Uterus (tissue), 2 donors: ENCODE results near the gene POM121L2.

Experiments used
- CTCF ChIP-seq, 4 experiments: fragments of 200-600 bp in 2 of 4; fragments of 450-650 bp in 2 of 4; sonication (generic) in 2 of 4; IDR thresholded peaks; one replicate each; pipeline ENCODE4 v1.5.1; 2016 to 2019; ENCODE audit warnings: antibody characterized with exemption in 4 of 4, mild to moderate bottlenecking in 2 of 4, moderate library complexity in 1 of 4
- POLR2A ChIP-seq, 2 donors: fragments of 450-650 bp; IDR thresholded peaks; one replicate each; pipeline ENCODE4 v1.6.1; 2016; ENCODE audit warnings: antibody characterized with exemption in 2 of 2, mild to moderate bottlenecking in 1 of 2, moderate library complexity in 1 of 2

- TF ChIP-seq CTCF (IDR thresholded peaks at IDR 0.05), result no peak
- TF ChIP-seq POLR2A (IDR thresholded peaks at IDR 0.05), result no peak
Observed at GRCh38 chr6:27318973-27319372, 6.9 kb upstream of the POM121L2 start.
